ENCODE measurements around the gene FAM240A.
"Not testable (repeated sequence)": the region's sequence is repeated elsewhere in the genome, so short reads cannot be mapped to it uniquely, and the experiment has no call there.

The FAM240A gene

DNA sequence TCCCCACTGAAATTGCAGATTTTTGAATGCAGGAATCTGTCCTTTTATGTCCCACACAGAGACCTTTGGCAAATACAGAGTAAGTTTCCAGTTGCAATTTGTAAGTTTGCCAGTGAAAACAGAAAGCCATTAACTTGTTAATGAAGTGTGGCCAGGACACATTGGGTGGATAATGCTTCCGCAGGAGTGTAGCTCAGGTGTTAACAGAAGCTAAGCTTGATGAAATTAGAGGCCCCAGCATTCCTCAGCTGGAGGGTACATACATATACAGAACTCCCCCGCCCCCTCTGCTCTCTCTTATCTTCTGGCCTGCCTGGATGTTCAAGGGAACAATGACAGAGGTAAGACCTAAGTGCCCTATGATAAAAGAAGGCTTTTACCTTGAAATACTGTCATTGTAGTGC, 38.1 kb upstream of the FAM240A start:
- H3K27ac ChIP-seq = no peak overlapping the region
- TF ChIP-seq, protein P1, sequence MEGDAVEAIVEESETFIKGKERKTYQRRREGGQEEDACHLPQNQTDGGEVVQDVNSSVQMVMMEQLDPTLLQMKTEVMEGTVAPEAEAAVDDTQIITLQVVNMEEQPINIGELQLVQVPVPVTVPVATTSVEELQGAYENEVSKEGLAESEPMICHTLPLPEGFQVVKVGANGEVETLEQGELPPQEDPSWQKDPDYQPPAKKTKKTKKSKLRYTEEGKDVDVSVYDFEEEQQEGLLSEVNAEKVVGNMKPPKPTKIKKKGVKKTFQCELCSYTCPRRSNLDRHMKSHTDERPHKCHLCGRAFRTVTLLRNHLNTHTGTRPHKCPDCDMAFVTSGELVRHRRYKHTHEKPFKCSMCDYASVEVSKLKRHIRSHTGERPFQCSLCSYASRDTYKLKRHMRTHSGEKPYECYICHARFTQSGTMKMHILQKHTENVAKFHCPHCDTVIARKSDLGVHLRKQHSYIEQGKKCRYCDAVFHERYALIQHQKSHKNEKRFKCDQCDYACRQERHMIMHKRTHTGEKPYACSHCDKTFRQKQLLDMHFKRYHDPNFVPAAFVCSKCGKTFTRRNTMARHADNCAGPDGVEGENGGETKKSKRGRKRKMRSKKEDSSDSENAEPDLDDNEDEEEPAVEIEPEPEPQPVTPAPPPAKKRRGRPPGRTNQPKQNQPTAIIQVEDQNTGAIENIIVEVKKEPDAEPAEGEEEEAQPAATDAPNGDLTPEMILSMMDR (conservative IDR thresholded peaks at IDR 0.05) = no peak

DNA sequence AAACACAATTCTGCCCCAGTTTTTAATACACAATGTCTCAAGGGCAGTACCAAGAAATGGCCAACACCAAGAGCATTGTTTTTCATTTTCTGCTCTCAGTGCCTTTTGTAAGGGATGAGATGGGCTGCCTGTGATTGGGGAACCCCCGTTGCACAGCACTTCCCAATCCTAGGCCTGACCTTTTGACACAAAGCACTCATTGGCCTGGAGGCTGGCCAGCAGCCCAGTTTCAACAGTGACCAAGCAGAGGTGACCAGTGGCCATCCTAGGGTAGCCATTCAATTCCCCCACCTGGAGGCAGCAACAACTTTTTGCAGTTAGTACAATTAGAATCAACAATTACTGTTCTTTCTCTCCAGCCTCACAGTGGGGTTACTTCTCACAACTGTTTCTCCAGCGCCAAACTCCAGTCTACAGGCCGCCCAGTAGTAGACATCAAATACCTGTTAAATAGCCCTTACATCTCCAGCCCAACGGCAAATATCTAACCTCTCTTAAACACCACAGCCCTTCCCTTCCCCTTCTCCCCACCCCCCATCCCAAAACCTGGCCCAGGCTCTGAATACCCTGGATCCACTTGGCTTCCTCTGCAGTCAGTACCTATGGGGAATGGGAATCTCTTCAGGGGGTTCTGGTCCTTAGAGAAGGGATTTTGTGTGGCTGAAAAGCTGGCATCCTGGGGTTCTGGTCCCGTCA, 37.3 kb upstream of the FAM240A start:
- H3K27ac ChIP-seq = no peak overlapping the region
- TF ChIP-seq, protein P1 (conservative IDR thresholded peaks at IDR 0.05) = no peak

DNA sequence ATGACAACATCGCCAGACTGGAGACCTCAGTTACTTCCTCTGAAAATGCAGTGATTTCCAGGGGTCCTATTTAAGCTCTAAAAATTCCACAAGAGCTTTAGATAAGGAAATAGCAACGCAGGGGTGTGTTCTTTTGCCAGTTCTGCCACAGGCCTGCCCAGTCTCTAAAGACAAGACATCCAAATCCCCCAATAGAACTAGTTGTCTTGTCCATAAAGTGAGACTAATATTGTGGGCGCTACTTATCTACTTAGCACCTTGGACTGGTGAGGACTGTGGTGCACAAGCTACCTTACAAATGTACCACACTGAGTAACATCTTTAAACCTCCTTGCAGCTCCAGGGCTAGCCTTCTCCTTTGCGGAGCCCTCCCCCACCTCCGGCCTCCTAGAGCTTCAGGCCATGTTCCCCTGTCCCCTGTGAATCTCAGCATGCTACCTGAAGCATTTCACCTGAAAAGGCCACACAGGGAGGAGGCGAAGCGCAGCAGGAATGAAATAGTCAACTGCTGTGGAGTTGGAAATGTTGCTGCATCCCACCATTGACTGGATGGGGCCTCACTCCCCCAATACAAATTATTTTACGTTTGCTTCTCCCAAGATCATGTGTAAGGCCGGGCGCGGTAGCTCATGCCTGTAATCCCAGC, 36.6 kb upstream of the FAM240A start:
- TF ChIP-seq, protein P1 (conservative IDR thresholded peaks at IDR 0.05) = no peak
- H3K27ac ChIP-seq = no peak overlapping the region

DNA sequence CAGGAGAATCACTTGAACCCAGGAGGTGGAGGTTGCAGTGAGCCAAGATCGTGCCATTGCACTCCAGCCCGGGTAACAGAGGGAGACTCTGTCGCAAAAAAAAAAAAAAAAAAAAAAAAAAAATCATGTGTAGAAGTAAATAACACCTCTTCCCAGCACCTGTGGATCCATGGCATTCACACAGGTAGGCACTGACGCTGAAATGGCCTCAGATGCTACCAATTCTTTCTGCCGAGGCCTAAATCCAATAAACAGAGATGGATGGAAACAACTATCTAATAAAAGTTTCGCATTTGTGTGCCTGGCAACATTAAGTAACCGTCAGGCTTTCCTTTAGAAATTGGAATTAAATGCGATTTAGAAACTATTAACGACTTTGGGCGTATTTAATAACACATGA, 35.9 kb upstream of the FAM240A start:
- H3K27ac ChIP-seq = no peak overlapping the region
- TF ChIP-seq, protein P1 (conservative IDR thresholded peaks at IDR 0.05) = no peak

DNA sequence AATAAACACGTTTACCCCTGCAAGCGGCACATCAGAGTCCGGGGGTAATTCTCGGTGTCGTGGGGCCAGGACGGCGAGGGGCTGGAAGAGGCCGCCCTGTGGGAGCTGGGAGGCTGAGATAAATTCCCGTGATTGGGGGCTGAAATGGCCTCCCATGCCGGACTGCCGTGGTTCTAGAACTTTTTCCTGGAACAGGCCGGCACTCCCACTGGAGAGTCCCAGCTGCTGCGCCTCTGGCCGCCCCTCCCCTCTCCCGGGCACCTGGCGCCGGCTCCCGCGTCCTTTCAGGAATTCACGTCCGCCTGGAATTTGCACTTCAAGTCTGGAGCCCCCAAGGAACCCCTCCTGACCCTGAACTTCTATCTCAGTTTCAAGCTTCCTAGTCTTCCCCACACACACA, 35.4 kb upstream of the FAM240A start:
- H3K27ac ChIP-seq = no peak overlapping the region
- TF ChIP-seq, protein P1 (conservative IDR thresholded peaks at IDR 0.05) = no peak

DNA sequence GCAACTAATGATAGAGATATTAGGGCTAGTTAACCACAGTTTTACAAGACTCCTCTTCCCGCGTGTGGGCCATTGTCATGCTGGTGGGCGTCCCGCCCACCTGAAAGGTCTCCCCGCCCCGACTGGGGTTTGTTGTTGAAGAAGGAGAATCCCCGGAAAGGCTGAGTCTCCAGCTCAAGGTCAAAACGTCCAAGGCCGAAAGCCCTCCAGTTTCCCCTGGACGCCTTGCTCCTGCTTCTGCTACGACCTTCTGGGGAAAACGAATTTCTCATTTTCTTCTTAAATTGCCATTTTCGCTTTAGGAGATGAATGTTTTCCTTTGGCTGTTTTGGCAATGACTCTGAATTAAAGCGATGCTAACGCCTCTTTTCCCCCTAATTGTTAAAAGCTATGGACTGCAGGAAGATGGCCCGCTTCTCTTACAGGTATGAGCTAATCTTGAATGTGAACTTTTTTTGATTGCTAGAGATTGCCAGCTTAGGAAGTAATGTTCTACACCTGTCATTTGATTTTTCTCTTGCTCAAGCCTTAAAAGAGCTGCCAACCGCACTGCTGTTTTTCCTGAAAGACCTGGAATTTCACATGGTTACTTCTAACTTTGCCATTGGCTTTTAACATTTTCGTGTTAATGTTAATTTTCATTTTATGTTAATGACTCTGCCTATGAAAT, 34.6 kb upstream of the FAM240A start:
- not testable (repeated sequence) for H3K27ac ChIP-seq

DNA sequence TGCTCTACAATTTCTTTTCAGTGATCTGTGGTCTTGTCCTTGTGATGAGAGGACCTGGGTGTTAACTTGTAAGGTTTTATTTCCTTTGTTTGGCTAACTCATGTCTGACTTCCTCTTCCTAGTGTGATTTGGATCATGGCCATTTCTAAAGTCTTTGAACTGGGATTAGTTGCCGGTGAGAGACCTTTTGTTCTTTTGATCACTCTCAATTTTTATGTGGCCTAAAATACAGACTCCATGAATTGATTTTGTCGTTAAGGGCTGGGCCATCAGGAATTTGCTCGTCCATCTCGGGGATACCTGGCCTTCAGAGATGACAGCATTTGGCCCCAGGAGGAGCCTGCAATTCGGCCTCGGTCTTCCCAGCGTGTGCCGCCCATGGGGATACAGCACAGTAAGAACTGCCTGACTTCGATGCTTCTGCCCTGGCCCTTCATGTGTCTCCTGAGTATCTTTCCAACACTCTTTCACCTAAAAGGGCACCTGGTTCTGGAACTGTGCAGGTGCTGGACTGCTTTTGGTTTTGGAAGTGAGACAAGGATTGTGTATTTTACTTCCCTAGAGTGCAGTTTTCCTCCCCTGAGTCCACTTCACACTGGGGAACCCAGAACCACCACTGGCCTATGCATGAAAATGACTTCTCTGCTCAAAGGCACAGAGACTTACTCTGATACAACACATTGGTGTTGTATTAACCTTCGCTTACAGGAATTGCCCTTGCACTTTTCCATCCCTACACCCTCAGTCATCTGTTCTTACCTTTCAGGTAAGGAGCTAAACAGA, 33.2 kb upstream of the FAM240A start:
- peak overlapping the region; percentile 25 for H3K27ac ChIP-seq

More for the DNA sequence above, 33.2 kb upstream of the FAM240A start:
- TF ChIP-seq, protein P1 (conservative IDR thresholded peaks at IDR 0.05) = no peak
